Neural progenitor cell (in vitro differentiated cells): ENCODE results near the gene FBXL17. TPM values are rescaled to one million over a fixed set of nuclear protein-coding genes. Genes with fewer than 3 reads are reported as not detected.
A peak's percentile ranks its signal among the peaks of the same experiment; 100 is the strongest.

Source experiments
- DNase-seq: peaks from one replicate; pipeline ENCODE4 v3.0.0-alpha.2; 2016; ENCODE audit warnings: low spot score
- H2AFZ ChIP-seq: fragments of 200-600 bp; sonication (generic); replicated peaks from 2 replicates; pipeline ENCODE4 v1.6.1; 2016; ENCODE audit warnings: antibody characterized with exemption
- H3F3A ChIP-seq: fragments of 200-600 bp; sonication (generic); 2 replicates; pipeline ENCODE4 v1.6.1; 2016; ENCODE audit warnings: antibody characterized with exemption, low read depth
- H3K27ac ChIP-seq: fragments of 200-600 bp; sonication (generic); 2 replicates; pipeline ENCODE4 v1.5.1; 2016; ENCODE audit warnings: mild to moderate bottlenecking
- H3K27me3 ChIP-seq: fragments of 200-600 bp; sonication (generic); 2 replicates; pipeline ENCODE4 v1.6.1; 2016; ENCODE audit warnings: mild to moderate bottlenecking, moderate library complexity
- H3K36me3 ChIP-seq: fragments of 200-600 bp; sonication (generic); 2 replicates; pipeline ENCODE4 v1.5.1; 2016
- H3K4me1 ChIP-seq: fragments of 200-600 bp; sonication (generic); 2 replicates; pipeline ENCODE4 v1.6.1; 2016; ENCODE audit warnings: mixed run types
- H3K4me2 ChIP-seq: fragments of 200-600 bp; sonication (generic); 2 replicates; pipeline ENCODE4 v1.6.1; 2016
- H3K4me3 ChIP-seq: fragments of 200-600 bp; sonication (generic); 2 replicates; pipeline ENCODE4 v1.5.1; 2016
- H3K79me2 ChIP-seq: fragments of 200-600 bp; sonication (generic); 2 replicates; pipeline ENCODE4 v1.6.1; 2016; ENCODE audit warnings: low read depth
- H3K9ac ChIP-seq: fragments of 200-600 bp; sonication (generic); 2 replicates; pipeline ENCODE4 v1.6.1; 2016
- H3K9me3 ChIP-seq: fragments of 200-600 bp; sonication (generic); 2 replicates; pipeline ENCODE4 v1.5.1; 2016; ENCODE audit warnings: low read depth
- H4K20me1 ChIP-seq: fragments of 200-600 bp; sonication (generic); 2 replicates; pipeline ENCODE4 v1.6.1; 2016; ENCODE audit warnings: low read depth
- H3K27ac Mint-ChIP-seq: 3 replicates; pipeline ENCODE4 v1.8.0; 2021; ENCODE audit warnings: mixed read lengths
- H3K27me3 Mint-ChIP-seq: 2 replicates; pipeline ENCODE4 v1.8.0; 2022; ENCODE audit warnings: low read depth, mild to moderate bottlenecking, inconsistent platforms, moderate library complexity, mixed read lengths; ENCODE audit not compliant: insufficient read depth
- H3K36me3 Mint-ChIP-seq: 3 replicates; pipeline ENCODE4 v1.8.0; 2021; ENCODE audit warnings: mixed read lengths
- H3K4me1 Mint-ChIP-seq: 3 replicates; pipeline ENCODE4 v1.8.0; 2021; ENCODE audit warnings: mixed read lengths
- H3K4me3 Mint-ChIP-seq: 3 replicates; pipeline ENCODE4 v1.8.0; 2021; ENCODE audit warnings: mild to moderate bottlenecking, moderate library complexity, mixed read lengths
- H3K9me3 Mint-ChIP-seq: 3 replicates; pipeline ENCODE4 v1.8.0; 2020; ENCODE audit warnings: mixed read lengths
- CTCF ChIP-seq: fragments of 200-600 bp; sonication (generic); IDR thresholded peaks from 2 replicates; pipeline ENCODE4 v1.5.1; 2017; ENCODE audit warnings: antibody characterized with exemption, mild to moderate bottlenecking
- EZH2 ChIP-seq: fragments of 200-600 bp; sonication (generic); IDR thresholded peaks from 2 replicates; pipeline ENCODE4 v1.6.1; 2017; ENCODE audit warnings: antibody characterized with exemption, mild to moderate bottlenecking, moderate library complexity
- EZH2phosphoT487 ChIP-seq: fragments of 200-600 bp; sonication (generic); IDR thresholded peaks from 2 replicates; pipeline ENCODE4 v1.6.1; 2017; ENCODE audit warnings: antibody characterized with exemption
- total RNA-seq: library from RNA; depleted of rRNA; stranded (reverse); fragments of >200 nt; gene quantifications from 2 replicates; pipeline ENCODE4 v1.2.3, GENCODE V29; 2015; ENCODE audit warnings: low replicate concordance

Gene FBXL17
- total RNA-seq, 1 donor from 2014 or later: 7.6 TPM

DNA sequence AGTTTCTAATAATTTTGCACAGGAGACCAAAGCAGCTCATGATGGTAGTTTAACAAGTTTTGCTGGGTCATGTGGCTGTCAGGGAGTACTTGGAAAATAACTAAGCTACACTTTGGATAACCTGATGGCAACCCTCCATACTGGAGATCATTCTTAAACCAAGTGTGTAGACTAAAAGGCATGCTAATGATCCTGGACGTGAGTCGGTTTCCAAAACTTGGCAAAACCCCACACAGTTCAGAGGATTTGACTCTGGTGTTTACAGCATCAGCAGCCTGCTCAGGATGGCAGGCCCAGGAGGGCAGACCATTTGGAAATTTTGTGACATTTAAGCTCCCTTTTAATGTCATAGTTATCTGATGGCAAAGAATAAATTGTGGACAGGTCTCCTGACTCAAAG, 514.6 kb downstream of the FBXL17 start:
- no peak overlapping the region for H3K4me3 Mint-ChIP-seq
- Histone ChIP-seq H3K27ac (no peak overlapping the region), H3K9ac (no peak overlapping the region), H3K79me2 (no peaks in the 10 kb centered on the region), H3K4me1 (no peaks in the 10 kb centered on the region), H3F3A (no peaks in the 10 kb centered on the region), H3K36me3 (no peaks in the 10 kb centered on the region), H2AFZ (no peak overlapping the region), H3K9me3 (no peaks in the 10 kb centered on the region), H3K4me3 (no peak overlapping the region), H3K4me2 (no peak overlapping the region), H4K20me1 (no peaks in the 10 kb centered on the region), H3K27me3 (no peaks in the 10 kb centered on the region)
- H3K36me3 Mint-ChIP-seq: no peaks in the 10 kb centered on the region
- peaks cover 2% of the 10 kb centered on the region for H3K27me3 Mint-ChIP-seq
- no peak overlapping the region for H3K27ac Mint-ChIP-seq
- DNase-seq: no peak
- TF ChIP-seq EZH2 (no peak), EZH2phosphoT487 (no peak), CTCF (no peak)
- peaks cover 27% of the 10 kb centered on the region for H3K4me1 Mint-ChIP-seq
- peaks cover 1% of the 10 kb centered on the region for H3K9me3 Mint-ChIP-seq

GRCh38 chr5:107864793-107865192, 517.1 kb downstream of the FBXL17 start:
- no peak overlapping the region for H3K4me3 ChIP-seq
- Mint-ChIP-seq H3K9me3 (peaks cover 1% of the 10 kb centered on the region), H3K36me3 (no peaks in the 10 kb centered on the region), H3K27me3 (no peaks in the 10 kb centered on the region), H3K27ac (no peak overlapping the region), H3K4me1 (peaks cover 9% of the 10 kb centered on the region), H3K4me3 (no peak overlapping the region)
- TF ChIP-seq EZH2 (no peak), CTCF (no peak), EZH2phosphoT487 (no peak)
- H3K4me2 ChIP-seq: no peak overlapping the region
- H3K27me3 ChIP-seq: no peaks in the 10 kb centered on the region
- H3K36me3 ChIP-seq: no peaks in the 10 kb centered on the region
- H3K9ac ChIP-seq: no peak overlapping the region
- peaks cover 6% of the 10 kb centered on the region for H3K4me1 ChIP-seq
- H3K79me2 ChIP-seq: no peaks in the 10 kb centered on the region
- no peak overlapping the region for H3K27ac ChIP-seq
- H3F3A ChIP-seq: no peaks in the 10 kb centered on the region
- H2AFZ ChIP-seq: no peak overlapping the region
- H3K9me3 ChIP-seq: no peaks in the 10 kb centered on the region
- DNase-seq: no peak
- no peaks in the 10 kb centered on the region for H4K20me1 ChIP-seq

- H3K4me3 Mint-ChIP-seq: no peak overlapping the region
- H3K9me3 Mint-ChIP-seq: peaks cover 1% of the 10 kb centered on the region
- H3K36me3 Mint-ChIP-seq: no peaks in the 10 kb centered on the region
Measured at GRCh38 chr5:107863125-107863524, 518.8 kb downstream of the FBXL17 start.

More at GRCh38 chr5:107863125-107863524, 518.8 kb downstream of the FBXL17 start:
- Histone ChIP-seq H4K20me1 (no peaks in the 10 kb centered on the region), H3K36me3 (no peaks in the 10 kb centered on the region), H2AFZ (no peak overlapping the region), H3K27me3 (no peaks in the 10 kb centered on the region), H3F3A (no peaks in the 10 kb centered on the region), H3K4me1 (peaks cover 6% of the 10 kb centered on the region), H3K27ac (no peak overlapping the region), H3K4me3 (no peak overlapping the region), H3K9me3 (no peaks in the 10 kb centered on the region), H3K9ac (no peak overlapping the region), H3K4me2 (no peak overlapping the region), H3K79me2 (no peaks in the 10 kb centered on the region)
- Mint-ChIP-seq H3K27ac (peak overlapping the region; percentile 2), H3K27me3 (no peaks in the 10 kb centered on the region), H3K4me1 (peaks cover 2% of the 10 kb centered on the region)
- no peak for DNase-seq
- TF ChIP-seq EZH2 (no peak), CTCF (no peak), EZH2phosphoT487 (no peak)
